Ishikawa (cell line): ENCODE data around the gene NDRG4.

Source experiments
- CEBPB ChIP-seq: IDR thresholded peaks from 2 replicates; pipeline ENCODE4 v1.6.1; 2012
- CREB1 ChIP-seq: IDR thresholded peaks from 2 replicates; pipeline ENCODE4 v1.6.1; 2012; ENCODE audit warnings: low read depth
- EGR1 ChIP-seq: IDR thresholded peaks from 2 replicates; pipeline ENCODE4 v1.6.1; 2012
- EP300 ChIP-seq: IDR thresholded peaks from 2 replicates; pipeline ENCODE4 v1.6.1; 2012; ENCODE audit warnings: borderline replicate concordance
- FOXM1 ChIP-seq: IDR thresholded peaks from 2 replicates; pipeline ENCODE4 v1.6.1; 2012; ENCODE audit warnings: low read depth, borderline replicate concordance
- NFIC ChIP-seq: IDR thresholded peaks from 2 replicates; pipeline ENCODE4 v1.6.1; 2012
- RAD21 ChIP-seq: IDR thresholded peaks from 2 replicates; pipeline ENCODE4 v1.6.1; 2012; ENCODE audit warnings: low read depth
- TAF1 ChIP-seq: IDR thresholded peaks from 2 replicates; pipeline ENCODE4 v1.6.1; 2012; ENCODE audit warnings: low read depth, mild to moderate bottlenecking
- TCF12 ChIP-seq: IDR thresholded peaks from 2 replicates; pipeline ENCODE4 v1.6.1; 2012; ENCODE audit warnings: low read depth
- TEAD4 ChIP-seq: IDR thresholded peaks from 2 replicates; pipeline ENCODE4 v1.6.1; 2012
- YY1 ChIP-seq: IDR thresholded peaks from 2 replicates; pipeline ENCODE4 v1.6.1; 2012; ENCODE audit warnings: low read depth
- ZBTB7A ChIP-seq: IDR thresholded peaks from 2 replicates; pipeline ENCODE4 v1.6.1; 2012; ENCODE audit warnings: low read depth
- TF ChIP-seq, protein P1 (sequence below): IDR thresholded peaks from 2 replicates; pipeline ENCODE4 v1.6.1; 2012
- TF ChIP-seq, protein P2 (sequence below): IDR thresholded peaks from 2 replicates; pipeline ENCODE4 v1.6.1; 2012
- TF ChIP-seq, protein P3 (sequence below): IDR thresholded peaks from 2 replicates; pipeline ENCODE4 v1.6.1; 2012; ENCODE audit warnings: low read depth, mild to moderate bottlenecking

The NDRG4 gene

DNA sequence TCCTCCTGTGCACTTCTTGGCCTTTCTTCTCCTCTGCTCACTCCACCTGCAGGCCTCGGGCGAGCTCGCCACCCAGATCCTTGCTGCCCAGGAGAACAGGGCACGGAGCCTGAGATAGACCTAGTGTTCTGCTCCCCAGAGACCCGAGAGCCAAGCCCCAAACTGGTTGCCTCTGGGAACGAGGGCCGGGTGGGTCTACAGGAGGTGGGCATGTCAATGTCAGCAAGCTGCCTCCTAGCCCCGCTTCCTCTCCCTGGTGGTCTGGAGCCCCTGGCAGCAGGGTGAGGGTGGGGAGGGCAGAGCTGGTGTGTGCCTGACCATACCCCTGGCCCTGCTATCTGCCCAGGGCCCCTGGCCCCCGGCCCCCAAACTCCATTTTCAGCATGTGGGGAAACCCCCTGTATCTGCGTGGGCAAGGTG lies 841 bp upstream of the NDRG4 start:
- no peak for TF ChIP-seq EP300

DNA sequence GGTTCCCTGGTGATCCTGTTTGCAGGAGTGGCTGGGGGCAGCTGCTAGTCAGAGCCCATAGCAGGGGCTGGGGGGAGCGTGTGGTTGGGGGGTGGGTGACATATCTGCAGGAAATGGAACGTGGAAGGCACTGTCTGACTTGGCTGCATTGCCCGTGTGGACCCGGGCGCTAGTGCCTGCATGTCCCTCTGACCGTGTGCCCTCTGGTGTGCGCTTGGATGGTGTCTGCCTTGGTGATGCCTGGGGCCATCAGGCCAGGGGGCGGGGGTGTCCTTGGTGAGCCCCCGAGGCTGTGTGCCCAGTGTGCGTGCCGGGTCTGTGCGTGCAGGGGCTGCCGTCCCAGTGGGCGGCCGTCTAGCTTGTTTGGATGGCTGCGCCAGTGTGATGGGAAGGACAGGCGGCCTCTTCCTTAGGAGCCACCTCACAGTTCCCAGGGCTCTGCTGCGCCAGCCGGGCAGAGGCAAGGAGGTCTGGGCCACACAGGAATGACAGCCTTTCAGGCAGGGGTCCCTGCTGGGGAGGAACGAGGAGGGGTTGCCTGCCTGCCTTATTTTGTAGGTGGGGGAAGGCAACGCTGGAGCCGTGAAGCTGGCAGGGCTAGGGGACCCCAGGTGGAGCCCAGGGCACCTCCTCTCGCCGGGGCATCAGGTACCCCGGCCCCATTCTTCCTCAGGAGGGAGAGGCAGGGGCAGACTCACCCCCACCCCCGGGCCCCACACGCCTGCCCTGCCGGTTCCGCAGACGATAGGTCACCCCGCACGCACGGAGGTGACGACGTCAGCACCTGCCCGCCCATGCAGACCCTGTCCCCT lies 693 bp downstream of the NDRG4 start:
- TF ChIP-seq TCF12 (no peak), FOXM1 (no peak), EGR1 (no peak), NFIC (no peak), ZBTB7A (no peak), YY1 (no peak), CEBPB (no peak), TEAD4 (no peak), CREB1 (no peak), EP300 (no peak), RAD21 (no peak), TAF1 (no peak)
- TF ChIP-seq, protein P1, sequence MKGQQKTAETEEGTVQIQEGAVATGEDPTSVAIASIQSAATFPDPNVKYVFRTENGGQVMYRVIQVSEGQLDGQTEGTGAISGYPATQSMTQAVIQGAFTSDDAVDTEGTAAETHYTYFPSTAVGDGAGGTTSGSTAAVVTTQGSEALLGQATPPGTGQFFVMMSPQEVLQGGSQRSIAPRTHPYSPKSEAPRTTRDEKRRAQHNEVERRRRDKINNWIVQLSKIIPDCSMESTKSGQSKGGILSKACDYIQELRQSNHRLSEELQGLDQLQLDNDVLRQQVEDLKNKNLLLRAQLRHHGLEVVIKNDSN = no peak
- TF ChIP-seq, protein P2, sequence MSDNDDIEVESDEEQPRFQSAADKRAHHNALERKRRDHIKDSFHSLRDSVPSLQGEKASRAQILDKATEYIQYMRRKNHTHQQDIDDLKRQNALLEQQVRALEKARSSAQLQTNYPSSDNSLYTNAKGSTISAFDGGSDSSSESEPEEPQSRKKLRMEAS = no peak
- TF ChIP-seq, protein P3, sequence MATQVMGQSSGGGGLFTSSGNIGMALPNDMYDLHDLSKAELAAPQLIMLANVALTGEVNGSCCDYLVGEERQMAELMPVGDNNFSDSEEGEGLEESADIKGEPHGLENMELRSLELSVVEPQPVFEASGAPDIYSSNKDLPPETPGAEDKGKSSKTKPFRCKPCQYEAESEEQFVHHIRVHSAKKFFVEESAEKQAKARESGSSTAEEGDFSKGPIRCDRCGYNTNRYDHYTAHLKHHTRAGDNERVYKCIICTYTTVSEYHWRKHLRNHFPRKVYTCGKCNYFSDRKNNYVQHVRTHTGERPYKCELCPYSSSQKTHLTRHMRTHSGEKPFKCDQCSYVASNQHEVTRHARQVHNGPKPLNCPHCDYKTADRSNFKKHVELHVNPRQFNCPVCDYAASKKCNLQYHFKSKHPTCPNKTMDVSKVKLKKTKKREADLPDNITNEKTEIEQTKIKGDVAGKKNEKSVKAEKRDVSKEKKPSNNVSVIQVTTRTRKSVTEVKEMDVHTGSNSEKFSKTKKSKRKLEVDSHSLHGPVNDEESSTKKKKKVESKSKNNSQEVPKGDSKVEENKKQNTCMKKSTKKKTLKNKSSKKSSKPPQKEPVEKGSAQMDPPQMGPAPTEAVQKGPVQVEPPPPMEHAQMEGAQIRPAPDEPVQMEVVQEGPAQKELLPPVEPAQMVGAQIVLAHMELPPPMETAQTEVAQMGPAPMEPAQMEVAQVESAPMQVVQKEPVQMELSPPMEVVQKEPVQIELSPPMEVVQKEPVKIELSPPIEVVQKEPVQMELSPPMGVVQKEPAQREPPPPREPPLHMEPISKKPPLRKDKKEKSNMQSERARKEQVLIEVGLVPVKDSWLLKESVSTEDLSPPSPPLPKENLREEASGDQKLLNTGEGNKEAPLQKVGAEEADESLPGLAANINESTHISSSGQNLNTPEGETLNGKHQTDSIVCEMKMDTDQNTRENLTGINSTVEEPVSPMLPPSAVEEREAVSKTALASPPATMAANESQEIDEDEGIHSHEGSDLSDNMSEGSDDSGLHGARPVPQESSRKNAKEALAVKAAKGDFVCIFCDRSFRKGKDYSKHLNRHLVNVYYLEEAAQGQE = no peak

DNA sequence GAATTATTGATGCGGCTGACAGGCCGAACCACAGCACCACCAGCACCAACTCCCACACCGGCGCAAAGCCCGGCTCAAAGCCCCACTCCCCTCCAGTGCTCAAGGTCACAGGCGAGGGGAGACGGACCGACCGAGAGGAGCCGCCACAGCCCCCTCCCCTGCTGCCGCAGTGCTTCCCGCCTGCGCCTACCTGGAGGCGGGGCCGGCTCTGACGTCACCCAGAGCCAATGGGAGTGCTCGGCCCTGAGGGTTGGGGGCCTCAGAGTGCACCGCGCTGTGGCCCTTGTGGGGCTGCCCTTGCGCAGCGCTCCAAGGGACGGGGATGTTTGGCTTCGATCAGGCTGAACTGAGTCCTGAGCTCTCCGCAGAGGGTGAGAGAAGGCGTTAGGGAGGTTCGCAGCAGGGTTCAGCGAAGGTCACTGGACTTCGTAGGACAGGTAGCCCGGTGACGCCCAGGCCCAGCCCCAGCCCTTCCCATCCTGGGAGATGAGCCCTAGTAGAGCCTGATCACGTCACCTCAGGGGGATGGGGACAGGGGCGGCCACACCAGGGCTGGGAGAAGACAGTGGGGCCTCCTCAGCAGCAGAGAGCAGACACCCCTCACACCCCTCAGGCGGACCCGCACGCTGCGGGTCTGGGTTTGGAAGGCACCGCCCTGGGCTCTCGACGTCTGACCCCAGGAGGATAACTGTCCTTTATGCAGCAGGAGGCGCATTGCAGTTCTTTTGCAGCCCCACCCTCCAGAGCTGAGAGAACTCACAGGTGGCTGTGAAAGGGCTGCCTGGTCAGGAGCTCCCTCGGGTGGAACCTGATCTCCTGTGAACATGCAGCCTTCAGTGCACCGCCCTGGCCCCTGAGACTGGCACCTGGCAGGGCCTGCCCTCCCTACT lies 1.5 kb downstream of the NDRG4 start:
- no peak for TF ChIP-seq TAF1
- no peak for TF ChIP-seq TEAD4
- TF ChIP-seq, protein P2 = 0 out of 2 replicates have a peak, but pooled peaks have one; percentile 21
- TF ChIP-seq YY1 = no peak
- TF ChIP-seq, protein P3 = no peak
- TF ChIP-seq EP300 = no peak
- TF ChIP-seq TCF12 = 0 out of 2 replicates have a peak, but pooled peaks have one; percentile 14
- TF ChIP-seq CREB1 = peak; percentile 59; the same call in 1 of the 2 replicates
- no peak for TF ChIP-seq EGR1
- no peak for TF ChIP-seq CEBPB
- no peak for TF ChIP-seq NFIC
- TF ChIP-seq FOXM1 = no peak
- TF ChIP-seq RAD21 = no peak
- TF ChIP-seq ZBTB7A = peak; percentile 70
- TF ChIP-seq, protein P1 = no peak

DNA sequence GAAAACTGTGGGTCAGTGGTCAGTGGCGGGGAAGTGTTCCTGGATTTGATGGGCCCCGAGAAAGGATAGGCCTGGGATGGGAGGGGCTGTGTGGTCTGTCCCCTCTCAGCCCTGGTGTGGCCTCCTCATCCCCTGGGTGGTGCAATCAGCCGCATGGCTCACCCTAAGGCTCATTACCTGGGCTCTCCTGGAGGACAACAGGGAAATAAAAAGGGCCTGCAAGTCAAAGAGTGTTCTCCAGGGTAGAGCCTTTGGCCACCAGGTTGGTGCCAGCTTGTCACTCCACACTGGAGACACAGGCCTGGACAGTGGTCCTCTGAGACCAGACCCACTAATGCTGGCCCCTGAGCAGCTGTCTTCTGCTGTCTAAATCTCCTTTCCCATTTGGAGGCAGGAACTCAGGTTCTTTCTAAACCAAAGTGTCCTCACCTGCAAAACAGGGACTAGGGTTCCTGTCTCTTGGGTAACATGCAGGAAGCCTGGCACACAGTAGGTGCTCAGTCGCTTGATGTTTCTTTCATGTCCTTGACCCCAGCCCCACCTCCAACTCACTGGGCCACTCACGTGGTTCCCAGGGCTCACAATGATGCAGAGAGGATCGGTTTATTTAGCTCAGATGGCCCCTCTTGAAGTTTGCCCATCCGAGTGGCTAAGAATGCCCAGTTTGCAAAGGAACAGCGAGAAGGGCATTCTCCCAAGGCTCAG lies 2.4 kb downstream of the NDRG4 start:
- TF ChIP-seq CEBPB = no peak
- TF ChIP-seq NFIC = no peak
- no peak for TF ChIP-seq EP300
- no peak for TF ChIP-seq YY1
- TF ChIP-seq, protein P1 = no peak
- TF ChIP-seq FOXM1 = no peak
- TF ChIP-seq, protein P2 = no peak
- TF ChIP-seq TCF12 = no peak
- TF ChIP-seq TAF1 = no peak
- TF ChIP-seq CREB1 = no peak
- no peak for TF ChIP-seq EGR1
- no peak for TF ChIP-seq TEAD4
- TF ChIP-seq ZBTB7A = no peak
- TF ChIP-seq RAD21 = no peak
- TF ChIP-seq, protein P3 = no peak
